ENCODE data around the gene SCGB1A1.
"Not testable (repeated sequence)": the region's sequence is repeated elsewhere in the genome, so short reads cannot be mapped to it uniquely, and the experiment has no call there.

Gene SCGB1A1

GRCh38 chr11:62444835-62445234, 26.0 kb downstream of the SCGB1A1 start:
- H3K27me3 ChIP-seq (replicated peaks in 2 of 5; ENCODE audit: control insufficient read depth in 4 of 5, insufficient read depth in 5 of 5, low read length in 4 of 5): peaks cover 0 to 3% (median 0%) of the 10 kb centered on the region in 5 experiments
- POLR2A ChIA-PET: interaction anchor here (1.4 kb wide), 1 partner anchor 16 kb away, joined by 3 read pairs; no protein-coding TSS in a partner anchor
- no peaks in the 10 kb centered on the region for H3K36me3 ChIP-seq (ENCODE audit: control insufficient read depth in 4 of 4, insufficient read depth in 4 of 4, low read length in 3 of 4)
- WGBS (ENCODE audit: insufficient coverage): 83% methylated on average over 3 of the region's 9 CpGs
- no peaks in the 10 kb centered on the region for H3K9me3 ChIP-seq (ENCODE audit: control extremely low read depth in 1 of 5, control insufficient read depth in 4 of 5, insufficient read depth in 2 of 5, low read depth in 1 of 5, low read length in 4 of 5)
- peaks cover 6 to 26% (median 24%) of the 10 kb centered on the region in 4 experiments for H3K4me1 ChIP-seq (ENCODE audit: control extremely low read depth in 1 of 4, control insufficient read depth in 4 of 4, insufficient read depth in 4 of 4, low read length in 3 of 4)
- CTCF ChIA-PET: interaction anchor here (0.8 to 2.7 kb wide), 12 partner anchors 8 to 115 kb away, joined by 3 to 10 read pairs (median 4); no protein-coding TSS in a partner anchor
- peak overlapping the region in 5 of 7 experiments; percentile 32 to 75 (median 67) for H3K4me3 ChIP-seq (ENCODE audit: control insufficient read depth in 1 of 7, extremely low read depth in 1 of 7, insufficient read depth in 4 of 7, low read depth in 2 of 7, low read length in 6 of 7)
- no peak for DNase-seq
- H3K27ac ChIP-seq (ENCODE audit: insufficient read depth in 1 of 2, low read depth in 1 of 2, low read length in 2 of 2, poor library complexity in 1 of 2, severe bottlenecking in 2 of 2): no peak overlapping the region

GRCh38 chr11:62445314-62445740, 26.5 kb downstream of the SCGB1A1 start:
- Histone ChIP-seq H3K27me3 (replicated peaks in 2 of 5; ENCODE audit: control insufficient read depth in 4 of 5, insufficient read depth in 5 of 5, low read length in 4 of 5) (peaks cover 0 to 3% (median 0%) of the 10 kb centered on the region in 5 experiments), H3K27ac (ENCODE audit: insufficient read depth in 1 of 2, low read depth in 1 of 2, low read length in 2 of 2, poor library complexity in 1 of 2, severe bottlenecking in 2 of 2) (no peak overlapping the region), H3K9me3 (ENCODE audit: control extremely low read depth in 1 of 5, control insufficient read depth in 4 of 5, insufficient read depth in 2 of 5, low read depth in 1 of 5, low read length in 4 of 5) (no peaks in the 10 kb centered on the region), H3K4me1 (ENCODE audit: control extremely low read depth in 1 of 4, control insufficient read depth in 4 of 4, insufficient read depth in 4 of 4, low read length in 3 of 4) (peaks cover 6 to 21% (median 19%) of the 10 kb centered on the region in 4 experiments), H3K36me3 (ENCODE audit: control insufficient read depth in 4 of 4, insufficient read depth in 4 of 4, low read length in 3 of 4) (no peaks in the 10 kb centered on the region), H3K4me3 (ENCODE audit: control insufficient read depth in 1 of 7, extremely low read depth in 1 of 7, insufficient read depth in 4 of 7, low read depth in 2 of 7, low read length in 6 of 7) (no peak overlapping the region)
- 97% methylated on average over 3 of the region's 5 CpGs for WGBS (ENCODE audit: insufficient coverage)
- CTCF ChIA-PET: interaction anchor here (0.8 to 2.7 kb wide), 8 partner anchors 8 to 115 kb away, joined by 3 to 10 read pairs (median 5); no protein-coding TSS in a partner anchor
- POLR2A ChIA-PET: no interaction called here
- no peak for DNase-seq

DNA sequence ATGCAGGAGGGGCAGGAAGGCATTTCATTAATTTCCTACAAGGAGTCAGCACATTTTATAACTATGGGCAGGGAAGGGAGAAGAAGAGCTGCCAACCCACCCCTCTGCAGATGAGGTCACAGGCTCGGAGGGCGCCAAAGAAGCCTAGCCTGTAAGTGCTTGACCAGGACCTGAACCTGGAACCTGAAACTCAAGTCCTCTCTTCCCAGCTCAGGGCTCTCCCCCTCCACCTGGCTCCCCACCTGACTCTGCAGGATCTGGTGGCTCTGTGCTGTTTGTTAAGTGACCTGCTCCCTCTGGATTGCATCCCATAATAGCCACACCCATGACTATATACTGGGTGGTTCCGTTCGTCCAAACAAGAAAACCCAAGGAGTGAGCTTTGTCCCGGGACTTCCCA, 27.3 kb downstream of the SCGB1A1 start:
- POLR2A ChIA-PET: no interaction called here
- H3K9me3 ChIP-seq (ENCODE audit: control extremely low read depth in 1 of 5, control insufficient read depth in 4 of 5, insufficient read depth in 2 of 5, low read depth in 1 of 5, low read length in 4 of 5): no peaks in the 10 kb centered on the region
- WGBS (ENCODE audit: insufficient coverage): 100% methylated on average over 2 of the region's 5 CpGs
- H3K27me3 ChIP-seq (replicated peaks in 2 of 5; ENCODE audit: control insufficient read depth in 4 of 5, insufficient read depth in 5 of 5, low read length in 4 of 5): peaks cover 0 to 3% (median 0%) of the 10 kb centered on the region in 5 experiments
- H3K36me3 ChIP-seq (ENCODE audit: control insufficient read depth in 4 of 4, insufficient read depth in 4 of 4, low read length in 3 of 4): no peaks in the 10 kb centered on the region
- CTCF ChIA-PET: interaction anchor here (0.6 to 1.4 kb wide), 3 partner anchors 12 to 56 kb away, joined by 3 read pairs; no protein-coding TSS in a partner anchor
- H3K27ac ChIP-seq (ENCODE audit: insufficient read depth in 1 of 2, low read depth in 1 of 2, low read length in 2 of 2, poor library complexity in 1 of 2, severe bottlenecking in 2 of 2): no peak overlapping the region
- no peak for DNase-seq
- H3K4me1 ChIP-seq (ENCODE audit: control extremely low read depth in 1 of 4, control insufficient read depth in 4 of 4, insufficient read depth in 4 of 4, low read length in 3 of 4): peaks cover 6 to 18% (median 17%) of the 10 kb centered on the region in 4 experiments
- H3K4me3 ChIP-seq (ENCODE audit: control insufficient read depth in 1 of 7, extremely low read depth in 1 of 7, insufficient read depth in 4 of 7, low read depth in 2 of 7, low read length in 6 of 7): no peak overlapping the region

- peaks cover 0 to 3% (median 0%) of the 10 kb centered on the region in 5 experiments for H3K27me3 ChIP-seq (replicated peaks in 2 of 5; ENCODE audit: control insufficient read depth in 4 of 5, insufficient read depth in 5 of 5, low read length in 4 of 5)
- POLR2A ChIA-PET: no interaction called here
- H3K4me3 ChIP-seq (ENCODE audit: control insufficient read depth in 1 of 7, extremely low read depth in 1 of 7, insufficient read depth in 4 of 7, low read depth in 2 of 7, low read length in 6 of 7): no peak overlapping the region
- no peaks in the 10 kb centered on the region for H3K9me3 ChIP-seq (ENCODE audit: control extremely low read depth in 1 of 5, control insufficient read depth in 4 of 5, insufficient read depth in 2 of 5, low read depth in 1 of 5, low read length in 4 of 5)
- WGBS (ENCODE audit: insufficient coverage): 94% methylated on average over 9 of the region's 9 CpGs
- CTCF ChIA-PET: interaction anchor here (0.6 to 1.6 kb wide), 5 partner anchors 17 to 75 kb away, joined by 3 to 4 read pairs (median 4); no protein-coding TSS in a partner anchor
- H3K4me1 ChIP-seq (ENCODE audit: control extremely low read depth in 1 of 4, control insufficient read depth in 4 of 4, insufficient read depth in 4 of 4, low read length in 3 of 4): peaks cover 6 to 7% (median 6%) of the 10 kb centered on the region in 4 experiments
- H3K36me3 ChIP-seq (ENCODE audit: control insufficient read depth in 4 of 4, insufficient read depth in 4 of 4, low read length in 3 of 4): no peaks in the 10 kb centered on the region
- no peak for DNase-seq
- H3K27ac ChIP-seq (ENCODE audit: insufficient read depth in 1 of 2, low read depth in 1 of 2, low read length in 2 of 2, poor library complexity in 1 of 2, severe bottlenecking in 2 of 2): no peak overlapping the region
These were observed 30.6 kb downstream of the SCGB1A1 start for GRCh38 chr11:62449451-62449851.

- H3K9me3 ChIP-seq (ENCODE audit: control extremely low read depth in 1 of 5, control insufficient read depth in 4 of 5, insufficient read depth in 2 of 5, low read depth in 1 of 5, low read length in 4 of 5); H3K27ac ChIP-seq (ENCODE audit: insufficient read depth in 1 of 2, low read depth in 1 of 2, low read length in 2 of 2, poor library complexity in 1 of 2, severe bottlenecking in 2 of 2); H3K36me3 ChIP-seq (ENCODE audit: control insufficient read depth in 4 of 4, insufficient read depth in 4 of 4, low read length in 3 of 4); H3K4me1 ChIP-seq (ENCODE audit: control extremely low read depth in 1 of 4, control insufficient read depth in 4 of 4, insufficient read depth in 4 of 4, low read length in 3 of 4); POLR2A ChIA-PET; H3K27me3 ChIP-seq (replicated peaks in 2 of 5; ENCODE audit: control insufficient read depth in 4 of 5, insufficient read depth in 5 of 5, low read length in 4 of 5); H3K4me3 ChIP-seq (ENCODE audit: control insufficient read depth in 1 of 7, extremely low read depth in 1 of 7, insufficient read depth in 4 of 7, low read depth in 2 of 7, low read length in 6 of 7); DNase-seq: not testable (repeated sequence)
- CTCF ChIA-PET: interaction anchor here (1.6 kb wide), 1 partner anchor 17 kb away, joined by 4 read pairs; no protein-coding TSS in a partner anchor
- WGBS (ENCODE audit: insufficient coverage): 87% methylated on average over 3 of the region's 7 CpGs
These were observed 31.1 kb downstream of the SCGB1A1 start for GRCh38 chr11:62449912-62450311.

- peaks cover 0 to 3% (median 0%) of the 10 kb centered on the region in 5 experiments for H3K27me3 ChIP-seq (replicated peaks in 2 of 5; ENCODE audit: control insufficient read depth in 4 of 5, insufficient read depth in 5 of 5, low read length in 4 of 5)
These were observed 31.9 kb downstream of the SCGB1A1 start for GRCh38 chr11:62450543-62451240.

GRCh38 chr11:62451241-62451621, 32.4 kb downstream of the SCGB1A1 start:
- peaks cover 0 to 3% (median 0%) of the 10 kb centered on the region in 5 experiments for H3K27me3 ChIP-seq (replicated peaks in 2 of 5; ENCODE audit: control insufficient read depth in 4 of 5, insufficient read depth in 5 of 5, low read length in 4 of 5)
- POLR2A ChIA-PET: no interaction called here

More at GRCh38 chr11:62450543-62451240, 31.9 kb downstream of the SCGB1A1 start:
- H3K36me3 ChIP-seq (ENCODE audit: control insufficient read depth in 4 of 4, insufficient read depth in 4 of 4, low read length in 3 of 4): no peaks in the 10 kb centered on the region
- no peaks in the 10 kb centered on the region for H3K4me1 ChIP-seq (ENCODE audit: control extremely low read depth in 1 of 4, control insufficient read depth in 4 of 4, insufficient read depth in 4 of 4, low read length in 3 of 4)
- no peak overlapping the region for H3K27ac ChIP-seq (ENCODE audit: insufficient read depth in 1 of 2, low read depth in 1 of 2, low read length in 2 of 2, poor library complexity in 1 of 2, severe bottlenecking in 2 of 2)
- ChIA-PET POLR2A (no interaction called here), CTCF (interaction anchor here (1.6 kb wide), 1 partner anchor 16 kb away, joined by 4 read pairs; no protein-coding TSS in a partner anchor)
- DNase-seq: no peak
- H3K9me3 ChIP-seq (ENCODE audit: control extremely low read depth in 1 of 5, control insufficient read depth in 4 of 5, insufficient read depth in 2 of 5, low read depth in 1 of 5, low read length in 4 of 5): no peaks in the 10 kb centered on the region
- WGBS (ENCODE audit: insufficient coverage): 92% methylated on average over 10 of the region's 15 CpGs
- H3K4me3 ChIP-seq (ENCODE audit: control insufficient read depth in 1 of 7, extremely low read depth in 1 of 7, insufficient read depth in 4 of 7, low read depth in 2 of 7, low read length in 6 of 7): no peak overlapping the region

More at GRCh38 chr11:62451241-62451621, 32.4 kb downstream of the SCGB1A1 start:
- no peak for DNase-seq
- no peaks in the 10 kb centered on the region for H3K4me1 ChIP-seq (ENCODE audit: control extremely low read depth in 1 of 4, control insufficient read depth in 4 of 4, insufficient read depth in 4 of 4, low read length in 3 of 4)
- no peak overlapping the region for H3K4me3 ChIP-seq (ENCODE audit: control insufficient read depth in 1 of 7, extremely low read depth in 1 of 7, insufficient read depth in 4 of 7, low read depth in 2 of 7, low read length in 6 of 7)
- WGBS (ENCODE audit: insufficient coverage): 100% methylated on average over 5 of the region's 8 CpGs
- no peaks in the 10 kb centered on the region for H3K9me3 ChIP-seq (ENCODE audit: control extremely low read depth in 1 of 5, control insufficient read depth in 4 of 5, insufficient read depth in 2 of 5, low read depth in 1 of 5, low read length in 4 of 5)
- CTCF ChIA-PET: no interaction called here
- H3K27ac ChIP-seq (ENCODE audit: insufficient read depth in 1 of 2, low read depth in 1 of 2, low read length in 2 of 2, poor library complexity in 1 of 2, severe bottlenecking in 2 of 2): no peak overlapping the region
- H3K36me3 ChIP-seq (ENCODE audit: control insufficient read depth in 4 of 4, insufficient read depth in 4 of 4, low read length in 3 of 4): no peaks in the 10 kb centered on the region

Measured in common myeloid progenitor, CD34-positive (primary cell).